Measurements from ENCODE around the gene IGHMBP2.

IGHMBP2 gene

DNA sequence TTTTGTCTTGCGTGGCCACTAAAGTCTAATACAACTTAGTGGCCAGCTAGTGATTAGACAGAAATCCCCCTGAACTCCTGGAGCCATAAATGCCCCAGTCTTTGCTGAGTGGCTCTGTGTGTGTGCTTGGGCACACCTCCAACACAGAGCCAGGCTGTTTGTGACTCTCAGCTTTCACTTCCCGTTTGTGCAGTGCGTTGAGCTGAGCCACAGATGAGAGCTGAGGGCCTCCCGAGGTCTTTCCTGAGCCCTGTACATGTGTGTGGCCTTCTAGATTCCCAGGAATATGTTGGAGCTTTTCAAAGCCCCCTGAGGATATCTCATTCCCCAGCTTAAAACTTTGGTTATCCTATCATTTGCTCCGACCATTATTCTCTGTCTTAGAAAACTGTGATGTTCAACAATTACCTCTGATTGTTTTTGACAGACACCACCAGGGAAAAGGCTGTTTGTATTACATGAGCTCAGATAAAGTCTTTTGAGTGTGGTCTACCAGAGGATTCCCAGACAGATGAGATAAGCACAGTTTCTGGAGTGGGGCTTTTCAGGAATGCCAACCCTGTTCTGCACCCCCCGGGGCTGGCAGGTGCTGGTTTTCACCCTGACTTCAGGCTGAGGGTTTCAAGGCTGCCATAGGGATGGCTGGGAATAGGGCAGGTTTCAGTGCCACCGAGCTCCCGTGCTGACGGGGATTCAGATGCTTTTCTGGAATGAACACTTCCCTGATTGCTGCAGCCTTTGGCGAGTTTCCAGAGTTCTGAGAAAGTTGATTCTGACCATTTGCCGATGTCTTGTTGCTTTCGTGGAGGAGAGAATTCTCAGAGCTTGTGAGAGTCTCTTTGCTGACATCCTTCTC, 23.8 kb downstream of the IGHMBP2 start:
- peaks cover 56% of the 10 kb centered on the region for H3K36me3 ChIP-seq (replicated peaks)
- in situ Hi-C loops (cut with MboI; ENCODE audit: low sequenced_read_pairs): no loop called here
- H3K4me3 ChIP-seq: no peak overlapping the region
- H3K4me1 ChIP-seq: no peaks in the 10 kb centered on the region
- DNase-seq (ENCODE audit: low spot score in 2 of 2): no peak
- H3K9me3 ChIP-seq: peaks cover 9% of the 10 kb centered on the region
- no peaks in the 10 kb centered on the region for H3K27me3 ChIP-seq (ENCODE audit: low read depth)

DNA sequence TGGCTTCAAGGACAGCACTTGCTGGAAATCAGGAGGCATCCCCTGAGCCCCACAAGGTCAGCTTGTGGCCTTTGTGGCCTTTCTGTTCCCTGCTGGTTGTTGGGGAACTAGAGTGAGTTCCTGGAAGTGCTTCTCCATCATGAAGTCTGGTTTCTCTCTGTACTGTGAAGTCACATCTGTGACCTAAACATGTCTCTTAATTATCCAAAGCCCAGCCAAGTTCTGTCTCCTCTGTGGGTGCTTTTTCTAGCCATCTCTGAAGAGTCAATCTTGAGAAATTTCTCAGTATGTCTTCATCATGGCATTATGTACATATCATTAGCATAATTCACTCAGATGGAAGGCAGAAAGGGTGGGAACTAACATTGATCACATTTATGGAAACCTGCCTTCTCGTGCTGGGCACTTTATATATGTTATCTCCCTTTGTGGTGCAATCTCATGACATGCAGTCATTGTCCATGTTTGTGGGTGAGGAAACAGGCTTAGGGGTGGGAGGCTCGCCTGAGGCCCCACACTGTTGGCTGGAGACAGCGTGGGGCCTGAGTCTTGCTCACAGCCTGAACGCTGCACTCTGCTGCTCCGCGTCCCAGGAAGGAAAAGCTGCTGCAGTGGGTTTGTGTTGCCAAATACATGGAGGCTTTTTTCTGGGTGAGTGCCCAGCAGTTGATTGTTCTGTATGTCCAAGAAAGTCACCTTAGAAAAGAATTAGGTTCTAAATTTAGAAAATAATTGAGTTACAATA, 24.6 kb downstream of the IGHMBP2 start:
- H3K4me3 ChIP-seq: no peak overlapping the region
- no peak for DNase-seq (ENCODE audit: low spot score in 2 of 2)
- in situ Hi-C loops (cut with MboI; ENCODE audit: low sequenced_read_pairs): no loop called here
- H3K9me3 ChIP-seq: peaks cover 9% of the 10 kb centered on the region
- no peaks in the 10 kb centered on the region for H3K4me1 ChIP-seq
- H3K27me3 ChIP-seq (ENCODE audit: low read depth): no peaks in the 10 kb centered on the region
- H3K36me3 ChIP-seq (replicated peaks): peaks cover 52% of the 10 kb centered on the region

DNA sequence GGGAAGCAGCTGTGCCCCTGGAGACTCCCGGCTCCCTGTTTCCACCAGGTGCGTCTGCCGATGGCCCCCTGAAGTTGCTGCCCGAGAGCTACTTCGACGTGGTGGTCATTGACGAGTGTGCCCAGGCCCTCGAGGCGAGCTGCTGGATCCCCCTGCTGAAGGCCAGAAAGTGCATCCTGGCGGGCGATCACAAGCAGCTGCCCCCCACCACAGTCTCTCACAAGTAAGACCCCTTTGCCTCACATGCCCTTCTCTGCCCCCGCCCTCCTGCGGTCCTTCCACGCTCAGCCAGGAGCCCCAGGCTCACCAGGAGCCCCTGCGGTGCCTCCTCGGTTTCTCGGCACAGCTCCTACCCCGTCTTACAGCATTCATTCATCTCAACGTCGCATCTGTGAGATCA, 25.4 kb downstream of the IGHMBP2 start:
- in situ Hi-C loops (cut with MboI; ENCODE audit: low sequenced_read_pairs): no loop called here
- no peak for DNase-seq (ENCODE audit: low spot score in 2 of 2)
- no peak overlapping the region for H3K4me3 ChIP-seq
- H3K36me3 ChIP-seq (replicated peaks): peaks cover 55% of the 10 kb centered on the region
- no peaks in the 10 kb centered on the region for H3K4me1 ChIP-seq
- no peaks in the 10 kb centered on the region for H3K27me3 ChIP-seq (ENCODE audit: low read depth)
- peaks cover 9% of the 10 kb centered on the region for H3K9me3 ChIP-seq

GRCh38 chr11:68929706-68930570, 26.2 kb downstream of the IGHMBP2 start:
- Histone ChIP-seq H3K36me3 (replicated peaks) (peaks cover 55% of the 10 kb centered on the region), H3K4me1 (no peaks in the 10 kb centered on the region), H3K9me3 (peaks cover 9% of the 10 kb centered on the region), H3K27me3 (ENCODE audit: low read depth) (no peaks in the 10 kb centered on the region), H3K4me3 (no peak overlapping the region)
- in situ Hi-C loops (cut with MboI; ENCODE audit: low sequenced_read_pairs): loop anchor here (10.0 kb wide), 1 partner anchor 65 kb away; no protein-coding TSS in a partner anchor
- DNase-seq (ENCODE audit: low spot score in 2 of 2): no peak

GRCh38 chr11:68930991-68931855, 27.5 kb downstream of the IGHMBP2 start:
- DNase-seq (ENCODE audit: low spot score in 2 of 2): no peak
- H3K4me3 ChIP-seq: no peak overlapping the region
- H3K4me1 ChIP-seq: no peaks in the 10 kb centered on the region
- in situ Hi-C loops (cut with MboI; ENCODE audit: low sequenced_read_pairs): loop anchor here (10.0 kb wide), 1 partner anchor 64 kb away; no protein-coding TSS in a partner anchor
- no peaks in the 10 kb centered on the region for H3K9me3 ChIP-seq
- H3K36me3 ChIP-seq (replicated peaks): peaks cover 56% of the 10 kb centered on the region
- H3K27me3 ChIP-seq (ENCODE audit: low read depth): no peaks in the 10 kb centered on the region

- DNase-seq (ENCODE audit: low spot score in 2 of 2): no peak
- Histone ChIP-seq H3K4me1 (no peaks in the 10 kb centered on the region), H3K9me3 (no peaks in the 10 kb centered on the region), H3K36me3 (replicated peaks) (peaks cover 57% of the 10 kb centered on the region), H3K27me3 (ENCODE audit: low read depth) (no peaks in the 10 kb centered on the region), H3K4me3 (no peak overlapping the region)
- in situ Hi-C loops (cut with MboI; ENCODE audit: low sequenced_read_pairs): loop anchor here (10.0 kb wide), 1 partner anchor 63 kb away; no protein-coding TSS in a partner anchor
Observed at GRCh38 chr11:68931911-68932310, 28.2 kb downstream of the IGHMBP2 start.

- Histone ChIP-seq H3K27me3 (ENCODE audit: low read depth) (no peaks in the 10 kb centered on the region), H3K4me1 (no peaks in the 10 kb centered on the region), H3K4me3 (no peak overlapping the region), H3K36me3 (replicated peaks) (peaks cover 57% of the 10 kb centered on the region), H3K9me3 (no peaks in the 10 kb centered on the region)
- in situ Hi-C loops (cut with MboI; ENCODE audit: low sequenced_read_pairs): loop anchor here (10.0 kb wide), 1 partner anchor 62 kb away; no protein-coding TSS in a partner anchor
- no peak for DNase-seq (ENCODE audit: low spot score in 2 of 2)
Observed at GRCh38 chr11:68932358-68932757, 28.7 kb downstream of the IGHMBP2 start.

GRCh38 chr11:68932933-68933577, 29.4 kb downstream of the IGHMBP2 start:
- no peak overlapping the region for H3K4me3 ChIP-seq
- no peaks in the 10 kb centered on the region for H3K4me1 ChIP-seq
- in situ Hi-C loops (cut with MboI; ENCODE audit: low sequenced_read_pairs): loop anchor here (10.0 kb wide), 1 partner anchor 62 kb away; no protein-coding TSS in a partner anchor
- no peak for DNase-seq (ENCODE audit: low spot score in 2 of 2)
- no peaks in the 10 kb centered on the region for H3K9me3 ChIP-seq
- H3K36me3 ChIP-seq (replicated peaks): peaks cover 57% of the 10 kb centered on the region
- no peaks in the 10 kb centered on the region for H3K27me3 ChIP-seq (ENCODE audit: low read depth)

DNA sequence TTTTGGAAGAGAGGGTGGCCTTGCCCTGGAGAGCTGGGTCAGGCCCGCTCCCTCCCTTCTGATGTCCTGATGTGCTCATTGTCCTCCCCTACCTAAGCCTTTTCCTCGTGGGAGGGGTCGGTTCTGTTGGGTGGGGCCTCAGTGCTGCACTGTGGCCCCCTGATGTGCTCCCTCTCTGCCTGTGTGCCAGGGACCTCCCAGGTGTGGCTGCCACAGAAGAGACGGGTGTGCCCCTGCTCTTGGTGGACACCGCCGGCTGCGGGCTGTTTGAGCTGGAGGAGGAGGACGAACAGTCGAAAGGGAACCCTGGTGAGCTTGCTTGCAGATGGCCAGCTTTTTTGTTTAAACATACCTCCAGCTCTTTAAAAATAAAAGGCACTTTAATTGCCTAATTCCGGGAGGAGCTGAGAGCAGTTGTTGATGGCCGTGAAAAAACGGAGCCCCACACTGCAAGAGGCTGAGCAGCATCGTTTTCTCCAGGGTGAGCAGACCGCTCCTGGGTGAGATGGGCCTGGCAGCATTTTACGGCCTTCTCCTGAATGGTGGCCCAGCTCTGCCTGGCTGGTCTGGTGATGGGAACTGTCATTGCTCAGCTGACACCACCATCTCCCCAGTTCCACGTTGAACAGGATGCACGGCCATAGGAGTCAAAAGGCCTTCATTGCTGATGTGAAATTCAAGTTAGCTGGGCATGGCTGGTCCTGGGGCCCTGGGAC, 30.1 kb downstream of the IGHMBP2 start:
- Histone ChIP-seq H3K4me1 (no peaks in the 10 kb centered on the region), H3K36me3 (replicated peaks) (peaks cover 54% of the 10 kb centered on the region), H3K27me3 (ENCODE audit: low read depth) (no peaks in the 10 kb centered on the region), H3K9me3 (no peaks in the 10 kb centered on the region), H3K4me3 (no peak overlapping the region)
- DNase-seq (ENCODE audit: low spot score in 2 of 2): no peak
- in situ Hi-C loops (cut with MboI; ENCODE audit: low sequenced_read_pairs): loop anchor here (10.0 kb wide), 1 partner anchor 61 kb away; no protein-coding TSS in a partner anchor

DNA sequence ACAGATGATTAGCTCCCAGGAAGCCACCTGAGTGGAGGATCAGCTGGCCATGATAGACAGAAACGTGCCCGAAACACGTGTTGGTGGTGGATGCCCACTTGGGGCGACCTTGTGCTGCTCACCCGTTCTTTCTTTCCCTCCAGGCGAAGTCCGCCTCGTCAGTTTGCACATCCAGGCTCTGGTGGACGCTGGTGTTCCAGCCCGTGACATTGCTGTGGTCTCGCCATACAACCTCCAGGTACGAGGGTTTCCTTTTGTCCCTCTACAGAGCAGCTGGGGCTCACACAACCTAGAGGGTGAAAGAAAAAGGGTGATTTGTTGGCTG, 30.6 kb downstream of the IGHMBP2 start:
- H3K4me1 ChIP-seq: no peaks in the 10 kb centered on the region
- no peaks in the 10 kb centered on the region for H3K27me3 ChIP-seq (ENCODE audit: low read depth)

DNA sequence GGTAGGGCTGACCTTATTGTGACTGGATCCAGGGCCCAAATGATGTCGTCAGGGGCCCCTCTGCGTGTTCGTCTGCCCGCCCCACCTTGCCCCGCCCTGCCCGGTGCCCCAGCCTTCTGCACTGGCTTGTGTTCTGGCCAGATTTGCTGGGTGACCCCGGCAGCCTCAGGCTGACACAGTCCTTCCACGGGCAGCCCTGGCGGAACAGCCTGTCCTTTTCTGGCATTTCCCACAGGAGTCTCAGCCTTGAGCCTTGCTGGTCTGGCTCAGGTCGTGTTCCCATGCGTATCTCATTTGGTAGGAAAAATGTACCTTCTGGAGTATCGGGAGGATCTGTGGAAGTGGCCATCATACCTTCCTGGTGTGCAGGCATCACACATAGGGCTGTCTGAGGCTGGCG, 31.0 kb downstream of the IGHMBP2 start:
- no peak overlapping the region for H3K4me3 ChIP-seq
- H3K4me1 ChIP-seq: no peaks in the 10 kb centered on the region
- no peaks in the 10 kb centered on the region for H3K9me3 ChIP-seq
- peaks cover 45% of the 10 kb centered on the region for H3K36me3 ChIP-seq (replicated peaks)
- in situ Hi-C loops (cut with MboI; ENCODE audit: low sequenced_read_pairs): loop anchor here (10.0 kb wide), 1 partner anchor 60 kb away; no protein-coding TSS in a partner anchor
- H3K27me3 ChIP-seq (ENCODE audit: low read depth): no peaks in the 10 kb centered on the region
- no peak for DNase-seq (ENCODE audit: low spot score in 2 of 2)

More for the DNA sequence above, 30.6 kb downstream of the IGHMBP2 start:
- Histone ChIP-seq H3K36me3 (replicated peaks) (peaks cover 49% of the 10 kb centered on the region), H3K9me3 (no peaks in the 10 kb centered on the region), H3K4me3 (no peak overlapping the region)
- in situ Hi-C loops (cut with MboI; ENCODE audit: low sequenced_read_pairs): loop anchor here (10.0 kb wide), 1 partner anchor 61 kb away; no protein-coding TSS in a partner anchor
- no peak for DNase-seq (ENCODE audit: low spot score in 2 of 2)

GRCh38 chr11:68935066-68935465, 31.4 kb downstream of the IGHMBP2 start:
- Histone ChIP-seq H3K27me3 (ENCODE audit: low read depth) (no peaks in the 10 kb centered on the region), H3K9me3 (no peaks in the 10 kb centered on the region), H3K4me1 (no peaks in the 10 kb centered on the region), H3K4me3 (no peak overlapping the region), H3K36me3 (replicated peaks) (peaks cover 43% of the 10 kb centered on the region)
- in situ Hi-C loops (cut with MboI; ENCODE audit: low sequenced_read_pairs): loop anchor here (10.0 kb wide), 1 partner anchor 60 kb away; no protein-coding TSS in a partner anchor
- DNase-seq (ENCODE audit: low spot score in 2 of 2): no peak
